Neural crest cell (in vitro differentiated cells): ENCODE results near the gene SLC35E2B. TPM values are rescaled to one million over a fixed set of nuclear protein-coding genes. Genes with fewer than 3 reads are reported as not detected.

ENCODE experiments used
- DNase-seq: peaks from one replicate; pipeline ENCODE4 v3.0.0; 2021; ENCODE audit warnings: low read depth, mixed read lengths, low spot score
- H3K27ac Mint-ChIP-seq: one replicate; pipeline ENCODE4 v1.8.0; 2021; ENCODE audit warnings: mild to moderate bottlenecking, mixed read lengths; ENCODE audit not compliant: unreplicated experiment
- H3K27me3 Mint-ChIP-seq: 2 replicates; pipeline ENCODE4 v1.8.0; 2021; ENCODE audit warnings: low read depth, mild to moderate bottlenecking, mixed read lengths
- H3K36me3 Mint-ChIP-seq: 2 replicates; pipeline ENCODE4 v1.8.0; 2021; ENCODE audit warnings: low read depth, mild to moderate bottlenecking, mixed read lengths
- H3K4me1 Mint-ChIP-seq: 2 replicates; pipeline ENCODE4 v1.8.0; 2021; ENCODE audit warnings: mixed read lengths
- H3K4me3 Mint-ChIP-seq: one replicate; pipeline ENCODE4 v1.8.0; 2021; ENCODE audit warnings: mild to moderate bottlenecking, mixed read lengths
- H3K9me3 Mint-ChIP-seq: 2 replicates; pipeline ENCODE4 v1.8.0; 2021; ENCODE audit warnings: mixed read lengths
- total RNA-seq: library from RNA; stranded (reverse); gene quantifications from 2 replicates; pipeline ENCODE4 v1.2.1, GENCODE V29; 2021
- TF ChIP-seq, protein P1 (sequence below): fragments of 200-600 bp; sonication (generic); conservative IDR thresholded peaks from 2 replicates; pipeline ENCODE4 v1.5.0; 2021; ENCODE audit warnings: antibody characterized with exemption, mild to moderate bottlenecking

The SLC35E2B gene
- total RNA-seq, 1 donor from 2014 or later = 99.0 TPM

DNA sequence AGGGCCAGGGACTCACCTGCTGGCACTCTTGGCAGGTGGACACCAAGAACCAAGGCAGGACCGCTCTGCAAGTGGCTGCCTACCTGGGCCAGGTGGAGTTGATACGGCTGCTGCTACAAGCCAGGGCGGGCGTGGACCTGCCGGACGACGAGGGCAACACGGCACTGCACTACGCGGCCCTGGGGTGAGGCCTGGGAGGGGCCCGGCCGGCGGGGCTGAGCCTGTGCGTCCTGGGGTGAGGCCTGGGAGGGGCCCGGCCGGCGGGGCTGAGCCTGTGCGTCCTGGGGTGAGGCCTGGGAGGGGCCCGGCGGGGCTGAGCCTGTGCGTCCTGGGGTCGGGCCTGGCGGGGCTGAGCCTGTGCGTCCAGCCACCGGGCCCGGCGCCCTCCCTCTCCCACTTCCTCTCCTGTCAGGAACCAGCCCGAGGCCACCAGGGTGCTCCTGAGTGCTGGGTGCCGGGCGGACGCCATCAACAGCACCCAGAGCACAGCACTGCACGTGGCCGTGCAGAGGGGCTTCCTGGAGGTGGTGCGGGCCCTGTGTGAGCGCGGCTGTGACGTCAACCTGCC lies 65.2 kb downstream of the SLC35E2B start:
- no peaks in the 10 kb centered on the region for H3K4me1 Mint-ChIP-seq
- H3K27me3 Mint-ChIP-seq = peaks cover 11% of the 10 kb centered on the region
- no peak for DNase-seq
- TF ChIP-seq, protein P1, sequence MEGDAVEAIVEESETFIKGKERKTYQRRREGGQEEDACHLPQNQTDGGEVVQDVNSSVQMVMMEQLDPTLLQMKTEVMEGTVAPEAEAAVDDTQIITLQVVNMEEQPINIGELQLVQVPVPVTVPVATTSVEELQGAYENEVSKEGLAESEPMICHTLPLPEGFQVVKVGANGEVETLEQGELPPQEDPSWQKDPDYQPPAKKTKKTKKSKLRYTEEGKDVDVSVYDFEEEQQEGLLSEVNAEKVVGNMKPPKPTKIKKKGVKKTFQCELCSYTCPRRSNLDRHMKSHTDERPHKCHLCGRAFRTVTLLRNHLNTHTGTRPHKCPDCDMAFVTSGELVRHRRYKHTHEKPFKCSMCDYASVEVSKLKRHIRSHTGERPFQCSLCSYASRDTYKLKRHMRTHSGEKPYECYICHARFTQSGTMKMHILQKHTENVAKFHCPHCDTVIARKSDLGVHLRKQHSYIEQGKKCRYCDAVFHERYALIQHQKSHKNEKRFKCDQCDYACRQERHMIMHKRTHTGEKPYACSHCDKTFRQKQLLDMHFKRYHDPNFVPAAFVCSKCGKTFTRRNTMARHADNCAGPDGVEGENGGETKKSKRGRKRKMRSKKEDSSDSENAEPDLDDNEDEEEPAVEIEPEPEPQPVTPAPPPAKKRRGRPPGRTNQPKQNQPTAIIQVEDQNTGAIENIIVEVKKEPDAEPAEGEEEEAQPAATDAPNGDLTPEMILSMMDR = no peak
- no peaks in the 10 kb centered on the region for H3K36me3 Mint-ChIP-seq
- H3K4me3 Mint-ChIP-seq = no peak overlapping the region
- H3K27ac Mint-ChIP-seq = no peak overlapping the region
- H3K9me3 Mint-ChIP-seq = no peaks in the 10 kb centered on the region

DNA sequence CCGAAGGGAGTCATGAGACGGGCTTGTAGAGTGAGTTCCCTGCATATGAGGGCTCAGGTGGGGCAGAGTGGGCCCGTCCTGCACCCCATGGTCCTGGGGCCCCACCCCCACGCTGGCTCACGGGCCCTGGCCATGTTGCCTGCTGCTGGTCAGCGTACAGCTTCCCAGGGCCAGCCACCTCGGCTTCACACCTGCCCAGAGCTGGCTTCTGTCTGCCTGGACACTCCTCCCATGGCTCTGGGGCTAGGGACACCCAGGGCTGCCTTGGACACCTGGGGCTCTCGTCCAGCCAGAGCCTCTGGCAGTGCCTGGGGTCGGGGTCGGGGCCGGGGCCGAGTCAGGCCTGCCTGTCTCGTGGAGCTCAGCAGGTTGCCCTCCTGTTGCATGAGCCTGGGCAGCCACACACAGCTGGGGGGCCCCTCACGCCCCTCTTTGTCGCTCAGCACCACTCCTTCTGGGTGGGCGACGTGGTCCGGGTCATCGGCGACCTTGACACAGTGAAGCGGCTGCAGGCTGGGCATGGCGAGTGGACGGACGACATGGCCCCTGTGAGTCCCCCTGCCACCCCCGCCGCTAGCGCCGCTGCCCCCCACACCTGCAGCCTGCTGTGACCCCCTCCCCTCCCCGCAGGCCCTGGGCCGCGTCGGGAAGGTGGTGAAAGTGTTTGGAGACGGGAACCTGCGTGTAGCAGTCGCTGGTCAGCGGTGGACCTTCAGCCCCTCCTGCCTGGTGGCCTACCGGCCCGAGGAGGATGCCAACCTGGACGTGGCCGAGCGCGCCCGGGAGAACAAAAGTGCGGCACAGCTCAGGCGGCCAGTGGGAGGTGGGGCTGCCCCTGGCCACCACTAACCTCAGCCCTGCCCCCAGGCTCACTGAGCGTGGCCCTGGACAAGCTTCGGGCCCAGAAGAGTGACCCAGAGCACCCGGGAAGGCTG lies 66.1 kb downstream of the SLC35E2B start:
- DNase-seq = no peak
- Mint-ChIP-seq H3K27ac (no peak overlapping the region), H3K9me3 (no peaks in the 10 kb centered on the region), H3K4me1 (no peaks in the 10 kb centered on the region), H3K36me3 (no peaks in the 10 kb centered on the region), H3K4me3 (no peak overlapping the region), H3K27me3 (peaks cover 6% of the 10 kb centered on the region)
- TF ChIP-seq, protein P1 = no peak

DNA sequence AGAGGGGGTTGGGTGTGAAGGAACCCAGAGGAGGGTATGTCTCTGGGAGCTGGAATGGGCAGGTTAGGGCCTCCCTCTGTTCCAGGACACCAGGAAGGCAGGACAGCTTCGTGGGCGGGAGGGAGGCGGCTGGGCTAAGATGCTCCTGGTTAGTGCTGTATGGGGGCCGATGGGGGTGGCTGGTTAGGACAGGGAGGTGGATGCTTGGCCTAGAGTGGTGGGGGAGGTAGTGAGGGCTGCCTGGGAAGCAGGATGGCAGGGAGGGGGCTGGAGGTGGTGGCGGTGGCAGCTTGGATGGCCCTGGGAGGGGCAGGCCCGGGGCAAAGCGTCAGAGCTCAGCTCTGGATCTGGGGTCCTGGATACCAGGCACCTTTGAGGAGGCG lies 66.8 kb downstream of the SLC35E2B start:
- no peak overlapping the region for H3K4me3 Mint-ChIP-seq
- H3K27me3 Mint-ChIP-seq = peaks cover 3% of the 10 kb centered on the region
- DNase-seq = no peak
- no peaks in the 10 kb centered on the region for H3K36me3 Mint-ChIP-seq
- no peak overlapping the region for H3K27ac Mint-ChIP-seq
- H3K9me3 Mint-ChIP-seq = no peaks in the 10 kb centered on the region
- H3K4me1 Mint-ChIP-seq = no peaks in the 10 kb centered on the region
- TF ChIP-seq, protein P1 = no peak

DNA sequence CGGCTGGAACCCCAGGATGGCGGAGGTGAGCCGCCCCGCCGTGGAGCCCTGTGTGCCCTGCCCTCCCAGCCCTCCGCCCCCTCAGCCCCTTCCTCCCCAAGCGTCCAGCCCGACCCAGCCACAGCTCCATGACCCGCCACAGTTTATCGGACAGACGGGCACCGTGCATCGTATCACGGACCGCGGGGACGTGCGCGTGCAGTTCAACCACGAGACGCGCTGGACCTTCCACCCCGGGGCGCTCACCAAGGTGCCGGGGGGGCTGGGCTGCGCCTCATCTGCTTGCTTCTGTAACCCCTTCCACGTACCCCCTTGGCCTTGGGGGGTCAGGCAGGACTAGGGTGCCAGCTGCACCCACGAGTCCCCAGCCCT lies 67.2 kb downstream of the SLC35E2B start:
- DNase-seq = no peak
- TF ChIP-seq, protein P1 = no peak
- no peak overlapping the region for H3K4me3 Mint-ChIP-seq
- H3K27ac Mint-ChIP-seq = no peak overlapping the region
- no peaks in the 10 kb centered on the region for H3K36me3 Mint-ChIP-seq
- H3K4me1 Mint-ChIP-seq = no peaks in the 10 kb centered on the region
- no peaks in the 10 kb centered on the region for H3K9me3 Mint-ChIP-seq
- H3K27me3 Mint-ChIP-seq = peaks cover 3% of the 10 kb centered on the region

DNA sequence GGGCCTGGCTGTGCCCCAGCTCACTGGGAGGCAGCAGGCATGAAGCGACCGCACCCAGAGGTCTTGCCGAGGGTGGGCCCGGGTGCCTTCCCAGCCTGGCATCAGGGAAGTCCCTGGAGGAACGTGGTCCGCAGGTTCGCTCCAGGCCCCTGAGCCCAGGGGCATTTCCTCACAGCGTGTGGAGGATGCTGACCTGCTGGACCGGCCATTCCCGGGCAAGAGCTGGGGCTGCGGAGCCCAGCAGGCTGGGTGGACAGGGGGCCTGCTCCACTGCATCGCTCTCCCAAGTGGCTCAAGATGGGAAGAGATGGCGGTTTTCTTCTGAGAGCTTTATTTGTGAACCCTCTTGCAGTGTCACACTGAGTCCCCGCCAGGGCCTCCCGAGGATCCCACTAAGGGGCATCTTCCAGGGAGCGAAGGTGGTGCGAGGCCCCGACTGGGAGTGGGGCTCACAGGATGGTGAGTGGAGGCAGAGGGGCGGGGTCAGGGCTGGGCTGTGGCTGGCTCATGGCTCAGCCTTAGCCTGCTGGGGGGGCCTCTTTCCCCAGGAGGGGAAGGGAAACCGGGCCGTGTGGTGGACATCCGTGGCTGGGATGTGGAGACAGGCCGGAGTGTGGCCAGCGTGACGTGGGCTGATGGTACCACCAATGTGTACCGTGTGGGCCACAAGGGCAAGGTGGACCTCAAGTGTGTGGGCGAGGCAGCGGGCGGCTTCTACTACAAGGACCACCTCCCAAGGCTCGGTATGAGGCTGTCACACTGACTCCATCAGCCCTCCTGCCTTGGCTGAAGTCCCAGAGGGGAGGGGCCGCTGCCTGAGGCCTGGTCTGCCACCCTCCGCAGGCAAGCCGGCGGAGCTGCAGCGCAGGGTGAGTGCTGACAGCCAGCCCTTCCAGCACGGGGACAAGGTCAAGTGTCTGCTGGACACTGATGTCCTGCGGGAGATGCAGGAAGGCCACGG lies 67.9 kb downstream of the SLC35E2B start:
- Mint-ChIP-seq H3K4me3 (no peak overlapping the region), H3K27ac (no peak overlapping the region), H3K9me3 (no peaks in the 10 kb centered on the region), H3K36me3 (no peaks in the 10 kb centered on the region), H3K27me3 (no peaks in the 10 kb centered on the region), H3K4me1 (no peaks in the 10 kb centered on the region)
- DNase-seq = no peak
- TF ChIP-seq, protein P1 = no peak
